Liver (tissue), 9 donors: ENCODE data around the gene PTBP3. TPM values are rescaled to one million over a fixed set of nuclear protein-coding genes. Genes with fewer than 3 reads are reported as not detected.

Experiments used
- DNase-seq: peaks from one replicate; pipeline ENCODE4 v3.0.0-alpha.2; 2017; ENCODE audit warnings: low spot score
- H3K27ac ChIP-seq, 2 donors: one replicate each; pipeline ENCODE4 v1.7.0; 2013; ENCODE audit warnings: inconsistent platforms in 2 of 2, low read length in 2 of 2, control low read depth in 1 of 2, low read depth in 1 of 2, mild to moderate bottlenecking in 1 of 2
- H3K27me3 ChIP-seq, 4 donors: one replicate each; pipeline versions ENCODE4 v1.6.1 to v1.7.0; 2013; ENCODE audit warnings: low read length in 3 of 4, inconsistent platforms in 1 of 4, mild to moderate bottlenecking in 1 of 4, moderate library complexity in 1 of 4; ENCODE audit not compliant: control insufficient read depth in 4 of 4, insufficient read depth in 4 of 4
- H3K36me3 ChIP-seq, 4 donors: one replicate each; pipeline versions ENCODE4 v1.6.1 to v1.7.0; 2013; ENCODE audit warnings: low read length in 3 of 4, mild to moderate bottlenecking in 3 of 4, low read depth in 1 of 4, moderate library complexity in 1 of 4; ENCODE audit not compliant: control insufficient read depth in 4 of 4, insufficient read depth in 3 of 4
- H3K4me1 ChIP-seq, 4 donors: one replicate each; pipeline versions ENCODE4 v1.6.1 to v1.7.0; 2013; ENCODE audit warnings: low read length in 3 of 4, mild to moderate bottlenecking in 3 of 4, moderate library complexity in 1 of 4; ENCODE audit not compliant: control insufficient read depth in 4 of 4, insufficient read depth in 4 of 4
- H3K4me3 ChIP-seq, 3 donors: one replicate each; pipeline versions ENCODE4 v1.6.1 to v1.7.0; 2013; ENCODE audit warnings: low read length in 3 of 3, control low read depth in 1 of 3, low read depth in 1 of 3, mild to moderate bottlenecking in 1 of 3
- H3K9ac ChIP-seq, 2 donors: one replicate each; pipeline ENCODE4 v1.7.0; 2013; ENCODE audit warnings: low read length in 2 of 2, mild to moderate bottlenecking in 2 of 2, moderate library complexity in 2 of 2, control low read depth in 1 of 2, low read depth in 1 of 2
- H3K9me3 ChIP-seq, 4 donors: one replicate each; pipeline versions ENCODE4 v1.6.1 to v1.7.0; 2013; ENCODE audit warnings: low read length in 3 of 4; ENCODE audit not compliant: control insufficient read depth in 4 of 4
- ATF3 ChIP-seq: IDR thresholded peaks from 2 replicates; pipeline ENCODE4 v1.6.1; 2016; ENCODE audit warnings: antibody characterized with exemption
- CTCF ChIP-seq: fragments of 150-350 bp; IDR thresholded peaks from 2 replicates; pipeline ENCODE4 v1.5.1; 2017; ENCODE audit warnings: improper control_type of control experiment, low read depth, low read length; ENCODE audit not compliant: missing input control
- EGR1 ChIP-seq, 2 donors: IDR thresholded peaks; 2 replicates each; pipeline ENCODE4 v1.6.1; 2016 to 2018; ENCODE audit warnings: antibody characterized with exemption in 2 of 2, low read depth in 2 of 2
- FOXA1 ChIP-seq: IDR thresholded peaks from 2 replicates; pipeline ENCODE4 v1.6.1; 2016; ENCODE audit warnings: antibody characterized with exemption
- FOXA2 ChIP-seq: IDR thresholded peaks from 2 replicates; pipeline ENCODE4 v1.6.1; 2016; ENCODE audit warnings: antibody characterized with exemption
- GABPA ChIP-seq, 2 donors: IDR thresholded peaks in 1 of 2; conservative IDR thresholded peaks in 1 of 2; 2 replicates each; pipeline ENCODE4 v1.6.1; 2016; ENCODE audit warnings: antibody characterized with exemption in 2 of 2, mild to moderate bottlenecking in 1 of 2, moderate library complexity in 1 of 2
- HNF4A ChIP-seq, 2 donors: conservative IDR thresholded peaks; 2 replicates each; pipeline ENCODE4 v1.6.1; 2016; ENCODE audit warnings: antibody characterized with exemption in 2 of 2, mild to moderate bottlenecking in 2 of 2
- HNF4G ChIP-seq: IDR thresholded peaks from 2 replicates; pipeline ENCODE4 v1.6.1; 2016; ENCODE audit warnings: antibody characterized with exemption
- JUND ChIP-seq, 2 donors: IDR thresholded peaks; 2 replicates each; pipeline ENCODE4 v1.6.1; 2016; ENCODE audit warnings: antibody characterized with exemption in 2 of 2
- MAX ChIP-seq: IDR thresholded peaks from 2 replicates; pipeline ENCODE4 v1.6.1; 2016; ENCODE audit warnings: antibody characterized with exemption
- NR2F2 ChIP-seq: IDR thresholded peaks from 2 replicates; pipeline ENCODE4 v1.6.1; 2016; ENCODE audit warnings: antibody characterized with exemption
- RAD21 ChIP-seq, 2 donors: IDR thresholded peaks; 2 replicates each; pipeline ENCODE4 v1.6.1; 2016; ENCODE audit warnings: antibody characterized with exemption in 2 of 2, mild to moderate bottlenecking in 2 of 2
- REST ChIP-seq: IDR thresholded peaks from 2 replicates; pipeline ENCODE4 v1.6.1; 2016; ENCODE audit warnings: antibody characterized with exemption, mild to moderate bottlenecking
- RXRA ChIP-seq, 2 donors: IDR thresholded peaks; 2 replicates each; pipeline ENCODE4 v1.6.1; 2017 to 2018; ENCODE audit warnings: antibody characterized with exemption in 2 of 2, mild to moderate bottlenecking in 1 of 2
- SP1 ChIP-seq: IDR thresholded peaks from 2 replicates; pipeline ENCODE4 v1.6.1; 2018; ENCODE audit warnings: antibody characterized with exemption, mild to moderate bottlenecking
- TAF1 ChIP-seq: conservative IDR thresholded peaks from 2 replicates; pipeline ENCODE4 v1.6.1; 2016; ENCODE audit warnings: antibody characterized with exemption, mild to moderate bottlenecking
- YY1 ChIP-seq: IDR thresholded peaks from 2 replicates; pipeline ENCODE4 v1.6.1; 2016; ENCODE audit warnings: antibody characterized with exemption, mild to moderate bottlenecking
- ZBTB33 ChIP-seq: IDR thresholded peaks from 2 replicates; pipeline ENCODE4 v1.6.1; 2016; ENCODE audit warnings: antibody characterized with exemption
- WGBS: extraction: QIAGEN DNeasy Blood & Tissue Kit; methylation state at CpG from one replicate; pipeline ENCODE4 v1.1.7; 2013; 5-methylcytosine and 5-hydroxymethylcytosine counted together
- polyA plus RNA-seq, 2 donors: library from polyadenylated mRNA; stranded (reverse) in 1 of 2; unstranded in 1 of 2; fragments of 200-250 nt in 1 of 2; fragments of >200 nt in 1 of 2; fragmentation: Nextera tagmentation in 1 of 2; extraction: Ambion mirVana in 1 of 2; gene quantifications; one replicate each; pipeline versions ENCODE4 v1.2.1 to v1.2.3, GENCODE V29; 2013 to 2015
- total RNA-seq, 2 donors: library from RNA; depleted of rRNA; stranded (reverse); fragments of >200 nt; gene quantifications; one replicate each; pipeline ENCODE4 v1.2.3, GENCODE V29; 2014
- donor health status: healthy.
- donor health status: healthy.
- donor health status: healthy.
- donor health status: healthy.
- donor health status: healthy.

PTBP3 gene
- total and polyA plus RNA-seq, 4 donors, result 4.3 to 34.1 (median 9.2) TPM

- TF ChIP-seq HNF4G (no peak), SP1 (no peak), TAF1 (no peak), EGR1 (IDR thresholded peaks at IDR 0.05; ENCODE audit: low read depth in 2 of 2) (no peak), ATF3 (no peak), NR2F2 (no peak), GABPA (IDR thresholded peaks at IDR 0.05 in 1 of 2, conservative IDR thresholded peaks at IDR 0.05 in 1 of 2) (no peak), RAD21 (IDR thresholded peaks at IDR 0.05) (no peak), ZBTB33 (no peak), JUND (IDR thresholded peaks at IDR 0.05) (no peak), YY1 (no peak), CTCF (no peak), FOXA2 (no peak), MAX (no peak), REST (no peak), FOXA1 (no peak), HNF4A (conservative IDR thresholded peaks at IDR 0.05) (no peak), RXRA (IDR thresholded peaks at IDR 0.05) (no peak)
- H3K9ac ChIP-seq, result no peak overlapping the region
- no peak overlapping the region for H3K27ac ChIP-seq
- H3K4me3 ChIP-seq, result no peak overlapping the region
- DNase-seq, result no peak
- H3K27me3 ChIP-seq, result no peaks in the 10 kb centered on the region
- WGBS, result 96% methylated on average over 3 of the region's 3 CpGs
- no peaks in the 10 kb centered on the region for H3K36me3 ChIP-seq
- no peaks in the 10 kb centered on the region for H3K9me3 ChIP-seq
- H3K4me1 ChIP-seq, result peaks cover 9 to 21% (median 21%) of the 10 kb centered on the region in 4 donors
Measured at GRCh38 chr9:112339886-112340285, 6.5 kb upstream of the PTBP3 start.

- H3K27me3 ChIP-seq, result no peaks in the 10 kb centered on the region
- peak overlapping the region in 1 of 3 donors; percentile 5 for H3K4me3 ChIP-seq
- DNase-seq, result no peak
- no peak overlapping the region for H3K9ac ChIP-seq
- peaks cover 9 to 25% (median 24%) of the 10 kb centered on the region in 4 donors for H3K4me1 ChIP-seq
- H3K36me3 ChIP-seq, result no peaks in the 10 kb centered on the region
- no peaks in the 10 kb centered on the region for H3K9me3 ChIP-seq
- H3K27ac ChIP-seq, result no peak overlapping the region
- no peak for TF ChIP-seq HNF4A (conservative IDR thresholded peaks at IDR 0.05)
- no peak for TF ChIP-seq NR2F2
- TF ChIP-seq SP1, result no peak
- no peak for TF ChIP-seq CTCF
- TF ChIP-seq RXRA (IDR thresholded peaks at IDR 0.05), result no peak
- TF ChIP-seq REST, result no peak
- 63% methylated on average over 3 of the region's 3 CpGs for WGBS
Measured at GRCh38 chr9:112338561-112338960, 5.1 kb upstream of the PTBP3 start.
